WTC11 (cell line): ENCODE results near the gene TMEM243. TPM values are rescaled to one million over a fixed set of nuclear protein-coding genes. Genes with fewer than 3 reads are reported as not detected.

ENCODE experiments used
- ATAC-seq: fragments of 200-7000 bp; cut with Tn5 transposase; 2 replicates; pipeline ENCODE4 v1.10.0; 2021; ENCODE audit warnings: mild to moderate bottlenecking, moderate library complexity
- CTCF ChIA-PET: fragments of 300-600 bp; sonication (Branson Sonifier 250); formaldehyde crosslinking; loops from one replicate; lab custom pipeline; 2021; ENCODE audit warnings: antibody characterized with exemption; lab: Charles Lee
- POLR2A ChIA-PET: fragments of 350-600 bp; sonication (Branson Sonifier 250); formaldehyde crosslinking; loops from one replicate; lab custom pipeline; 2021; ENCODE audit warnings: antibody characterized with exemption; lab: Charles Lee
- DNase-seq: peaks from one replicate; pipeline ENCODE4 v3.0.0; 2021; ENCODE audit warnings: low spot score
- H3K27ac Mint-ChIP-seq: 2 replicates; pipeline ENCODE4 v1.8.0; 2021; ENCODE audit warnings: mixed read lengths
- H3K27me3 Mint-ChIP-seq: 2 replicates; pipeline ENCODE4 v1.8.0; 2021; ENCODE audit warnings: low read depth, mild to moderate bottlenecking, moderate library complexity, mixed read lengths
- H3K36me3 Mint-ChIP-seq: 2 replicates; pipeline ENCODE4 v1.8.0; 2021; ENCODE audit warnings: mixed read lengths
- H3K4me1 Mint-ChIP-seq: 2 replicates; pipeline ENCODE4 v1.8.0; 2022; ENCODE audit warnings: mixed read lengths
- H3K4me3 Mint-ChIP-seq: 2 replicates; pipeline ENCODE4 v1.8.0; 2021; ENCODE audit warnings: mild to moderate bottlenecking, moderate library complexity, mixed read lengths
- H3K9me3 Mint-ChIP-seq: 2 replicates; pipeline ENCODE4 v1.8.0; 2021; ENCODE audit warnings: mixed read lengths
- CREB1 ChIP-seq: sonication (generic); formaldehyde crosslinking; IDR thresholded peaks from 2 replicates; pipeline ENCODE4 v1.8.0; 2023; ENCODE audit warnings: mild to moderate bottlenecking, missing genetic modification reagents
- IRF2 ChIP-seq: sonication (generic); formaldehyde crosslinking; IDR thresholded peaks from 2 replicates; pipeline ENCODE4 v1.8.0; 2022; ENCODE audit warnings: low read depth, missing genetic modification reagents, borderline replicate concordance
- SMAD3 ChIP-seq: sonication (generic); formaldehyde crosslinking; IDR thresholded peaks from 2 replicates; pipeline ENCODE4 v1.8.0; 2022; ENCODE audit warnings: missing genetic modification reagents, mild to moderate bottlenecking, borderline replicate concordance
- SMAD4 ChIP-seq: sonication (generic); formaldehyde crosslinking; IDR thresholded peaks from 2 replicates; pipeline ENCODE4 v1.8.0; 2022; ENCODE audit warnings: mild to moderate bottlenecking, missing genetic modification reagents
- SOX15 ChIP-seq: fragments of 250-450 bp; sonication (Bioruptor Pico); IDR thresholded peaks from 2 replicates; pipeline ENCODE4 v1.9.0; 2021; ENCODE audit warnings: mild to moderate bottlenecking
- ZNF396 ChIP-seq: fragments of 250-450 bp; sonication (Bioruptor Pico); IDR thresholded peaks from 2 replicates; pipeline ENCODE4 v1.8.0; 2021; ENCODE audit warnings: mild to moderate bottlenecking, moderate library complexity, borderline replicate concordance
- total RNA-seq: library from RNA; stranded (reverse); gene quantifications from 3 replicates; pipeline ENCODE4 v1.2.3, GENCODE V29; 2021
- TF ChIP-seq, protein P1 (sequence below): sonication (generic); formaldehyde crosslinking; IDR thresholded peaks from 2 replicates; pipeline ENCODE4 v1.8.0; 2023; ENCODE audit warnings: mild to moderate bottlenecking, missing genetic modification reagents
- TF ChIP-seq, protein P2 (sequence below): fragments of 250-450 bp; sonication (Bioruptor Pico); IDR thresholded peaks from 2 replicates; pipeline ENCODE4 v2.1.2; 2022; ENCODE audit warnings: mild to moderate bottlenecking, moderate library complexity
- TF ChIP-seq, protein P3 (sequence below): fragments of 250-450 bp; sonication (Bioruptor Pico); IDR thresholded peaks from 2 replicates; pipeline ENCODE4 v1.8.0; 2021; ENCODE audit warnings: mild to moderate bottlenecking
- TF ChIP-seq, protein P4 (sequence below): sonication (generic); formaldehyde crosslinking; IDR thresholded peaks from 2 replicates; pipeline ENCODE4 v1.8.0; 2022; ENCODE audit warnings: mild to moderate bottlenecking, missing genetic modification reagents
- TF ChIP-seq, protein P5 (sequence below): sonication (generic); formaldehyde crosslinking; IDR thresholded peaks from 2 replicates; pipeline ENCODE4 v1.8.0; 2022; ENCODE audit warnings: missing genetic modification reagents
- TF ChIP-seq, protein P6 (sequence below): sonication (generic); formaldehyde crosslinking; IDR thresholded peaks from 2 replicates; pipeline ENCODE4 v1.8.1; 2023; ENCODE audit warnings: mild to moderate bottlenecking, moderate library complexity, missing genetic modification reagents
- TF ChIP-seq, protein P7 (sequence below): sonication (generic); formaldehyde crosslinking; IDR thresholded peaks from 2 replicates; pipeline ENCODE4 v1.8.1; 2023; ENCODE audit warnings: mild to moderate bottlenecking, missing genetic modification reagents
- TF ChIP-seq, protein P8 (sequence below): fragments of 250-450 bp; sonication (Bioruptor Pico); IDR thresholded peaks from 2 replicates; pipeline ENCODE4 v1.9.0; 2021; ENCODE audit warnings: mild to moderate bottlenecking
- TF ChIP-seq, protein P9 (sequence below): sonication (generic); formaldehyde crosslinking; IDR thresholded peaks from 2 replicates; pipeline ENCODE4 v1.8.1; 2022; ENCODE audit warnings: low read depth, mild to moderate bottlenecking, moderate library complexity, missing genetic modification reagents, borderline replicate concordance
- TF ChIP-seq, protein P10 (sequence below): sonication (generic); formaldehyde crosslinking; IDR thresholded peaks from 2 replicates; pipeline ENCODE4 v1.8.1; 2022; ENCODE audit warnings: low read depth, missing genetic modification reagents, borderline replicate concordance

Gene TMEM243
- total RNA-seq, 1 experiment from 2014 or later = 29.0 TPM

DNA sequence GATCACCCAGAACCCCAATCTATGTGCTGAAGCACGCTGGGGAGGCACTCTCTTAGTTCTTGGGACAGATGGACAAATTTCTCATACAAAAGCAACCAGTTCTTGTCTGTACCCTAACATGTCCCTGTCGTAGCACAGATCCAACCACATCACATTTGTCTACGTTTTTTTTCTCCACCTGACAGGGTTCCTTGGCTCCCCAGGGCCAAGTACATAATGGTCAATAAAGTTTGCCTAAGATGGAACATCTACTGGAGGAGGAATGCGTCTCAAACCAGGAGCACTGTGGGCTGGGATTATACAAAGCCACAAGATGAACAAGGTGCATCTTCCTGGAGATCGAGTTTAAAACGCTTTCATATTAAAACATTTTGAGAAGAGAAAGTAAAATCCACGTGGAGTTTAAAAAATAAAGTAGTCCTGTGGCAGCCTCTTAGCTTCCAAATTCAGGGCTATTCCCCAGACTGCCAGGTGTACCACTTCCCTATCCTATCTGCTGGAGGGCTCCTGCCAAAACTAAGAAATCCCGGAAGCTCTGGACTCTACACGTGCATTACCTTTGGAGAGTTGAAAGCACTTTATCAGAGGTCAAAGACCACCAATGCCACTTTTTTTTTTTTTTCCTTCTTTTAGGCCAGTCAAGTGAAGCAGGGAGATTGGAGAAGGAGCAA is 1.4 kb downstream of the TMEM243 start:
- H3K4me3 Mint-ChIP-seq = peak overlapping the region; percentile 93
- peaks cover 23% of the 10 kb centered on the region for H3K4me1 Mint-ChIP-seq
- ATAC-seq = no peak
- no peak overlapping the region for H3K27ac Mint-ChIP-seq
- no peaks in the 10 kb centered on the region for H3K9me3 Mint-ChIP-seq
- POLR2A ChIA-PET = interaction anchor here (2.6 kb wide), 1 partner anchor 66 kb away, joined by 24 read pairs; the partner anchor contains the start of gene DMTF1
- no peak for DNase-seq
- CTCF ChIA-PET = interaction anchor here (0.9 to 1.1 kb wide), 2 partner anchors 64 to 291 kb away, joined by 4 to 7 read pairs; no protein-coding TSS in a partner anchor
- H3K27me3 Mint-ChIP-seq = no peaks in the 10 kb centered on the region
- peaks cover 21% of the 10 kb centered on the region for H3K36me3 Mint-ChIP-seq
- TF ChIP-seq, protein P1, sequence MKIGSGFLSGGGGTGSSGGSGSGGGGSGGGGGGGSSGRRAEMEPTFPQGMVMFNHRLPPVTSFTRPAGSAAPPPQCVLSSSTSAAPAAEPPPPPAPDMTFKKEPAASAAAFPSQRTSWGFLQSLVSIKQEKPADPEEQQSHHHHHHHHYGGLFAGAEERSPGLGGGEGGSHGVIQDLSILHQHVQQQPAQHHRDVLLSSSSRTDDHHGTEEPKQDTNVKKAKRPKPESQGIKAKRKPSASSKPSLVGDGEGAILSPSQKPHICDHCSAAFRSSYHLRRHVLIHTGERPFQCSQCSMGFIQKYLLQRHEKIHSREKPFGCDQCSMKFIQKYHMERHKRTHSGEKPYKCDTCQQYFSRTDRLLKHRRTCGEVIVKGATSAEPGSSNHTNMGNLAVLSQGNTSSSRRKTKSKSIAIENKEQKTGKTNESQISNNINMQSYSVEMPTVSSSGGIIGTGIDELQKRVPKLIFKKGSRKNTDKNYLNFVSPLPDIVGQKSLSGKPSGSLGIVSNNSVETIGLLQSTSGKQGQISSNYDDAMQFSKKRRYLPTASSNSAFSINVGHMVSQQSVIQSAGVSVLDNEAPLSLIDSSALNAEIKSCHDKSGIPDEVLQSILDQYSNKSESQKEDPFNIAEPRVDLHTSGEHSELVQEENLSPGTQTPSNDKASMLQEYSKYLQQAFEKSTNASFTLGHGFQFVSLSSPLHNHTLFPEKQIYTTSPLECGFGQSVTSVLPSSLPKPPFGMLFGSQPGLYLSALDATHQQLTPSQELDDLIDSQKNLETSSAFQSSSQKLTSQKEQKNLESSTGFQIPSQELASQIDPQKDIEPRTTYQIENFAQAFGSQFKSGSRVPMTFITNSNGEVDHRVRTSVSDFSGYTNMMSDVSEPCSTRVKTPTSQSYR = no peak
- no peak for TF ChIP-seq ZNF396
- TF ChIP-seq, protein P2, sequence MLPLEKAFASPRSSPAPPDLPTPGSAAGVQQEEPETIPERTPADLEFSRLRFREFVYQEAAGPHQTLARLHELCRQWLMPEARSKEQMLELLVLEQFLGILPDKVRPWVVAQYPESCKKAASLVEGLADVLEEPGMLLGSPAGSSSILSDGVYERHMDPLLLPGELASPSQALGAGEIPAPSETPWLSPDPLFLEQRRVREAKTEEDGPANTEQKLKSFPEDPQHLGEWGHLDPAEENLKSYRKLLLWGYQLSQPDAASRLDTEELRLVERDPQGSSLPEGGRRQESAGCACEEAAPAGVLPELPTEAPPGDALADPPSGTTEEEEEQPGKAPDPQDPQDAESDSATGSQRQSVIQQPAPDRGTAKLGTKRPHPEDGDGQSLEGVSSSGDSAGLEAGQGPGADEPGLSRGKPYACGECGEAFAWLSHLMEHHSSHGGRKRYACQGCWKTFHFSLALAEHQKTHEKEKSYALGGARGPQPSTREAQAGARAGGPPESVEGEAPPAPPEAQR = no peak
- TF ChIP-seq SMAD4 (CRISPR knock-in tag) = no peak
- TF ChIP-seq, protein P3, sequence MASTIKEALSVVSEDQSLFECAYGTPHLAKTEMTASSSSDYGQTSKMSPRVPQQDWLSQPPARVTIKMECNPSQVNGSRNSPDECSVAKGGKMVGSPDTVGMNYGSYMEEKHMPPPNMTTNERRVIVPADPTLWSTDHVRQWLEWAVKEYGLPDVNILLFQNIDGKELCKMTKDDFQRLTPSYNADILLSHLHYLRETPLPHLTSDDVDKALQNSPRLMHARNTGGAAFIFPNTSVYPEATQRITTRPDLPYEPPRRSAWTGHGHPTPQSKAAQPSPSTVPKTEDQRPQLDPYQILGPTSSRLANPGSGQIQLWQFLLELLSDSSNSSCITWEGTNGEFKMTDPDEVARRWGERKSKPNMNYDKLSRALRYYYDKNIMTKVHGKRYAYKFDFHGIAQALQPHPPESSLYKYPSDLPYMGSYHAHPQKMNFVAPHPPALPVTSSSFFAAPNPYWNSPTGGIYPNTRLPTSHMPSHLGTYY (CRISPR knock-in tag) = no peak
- no peak for TF ChIP-seq SMAD3 (CRISPR knock-in tag)
- no peak for TF ChIP-seq SOX15 (CRISPR knock-in tag)
- TF ChIP-seq, protein P4, sequence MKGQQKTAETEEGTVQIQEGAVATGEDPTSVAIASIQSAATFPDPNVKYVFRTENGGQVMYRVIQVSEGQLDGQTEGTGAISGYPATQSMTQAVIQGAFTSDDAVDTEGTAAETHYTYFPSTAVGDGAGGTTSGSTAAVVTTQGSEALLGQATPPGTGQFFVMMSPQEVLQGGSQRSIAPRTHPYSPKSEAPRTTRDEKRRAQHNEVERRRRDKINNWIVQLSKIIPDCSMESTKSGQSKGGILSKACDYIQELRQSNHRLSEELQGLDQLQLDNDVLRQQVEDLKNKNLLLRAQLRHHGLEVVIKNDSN (CRISPR knock-in tag) = no peak
- TF ChIP-seq, protein P5, sequence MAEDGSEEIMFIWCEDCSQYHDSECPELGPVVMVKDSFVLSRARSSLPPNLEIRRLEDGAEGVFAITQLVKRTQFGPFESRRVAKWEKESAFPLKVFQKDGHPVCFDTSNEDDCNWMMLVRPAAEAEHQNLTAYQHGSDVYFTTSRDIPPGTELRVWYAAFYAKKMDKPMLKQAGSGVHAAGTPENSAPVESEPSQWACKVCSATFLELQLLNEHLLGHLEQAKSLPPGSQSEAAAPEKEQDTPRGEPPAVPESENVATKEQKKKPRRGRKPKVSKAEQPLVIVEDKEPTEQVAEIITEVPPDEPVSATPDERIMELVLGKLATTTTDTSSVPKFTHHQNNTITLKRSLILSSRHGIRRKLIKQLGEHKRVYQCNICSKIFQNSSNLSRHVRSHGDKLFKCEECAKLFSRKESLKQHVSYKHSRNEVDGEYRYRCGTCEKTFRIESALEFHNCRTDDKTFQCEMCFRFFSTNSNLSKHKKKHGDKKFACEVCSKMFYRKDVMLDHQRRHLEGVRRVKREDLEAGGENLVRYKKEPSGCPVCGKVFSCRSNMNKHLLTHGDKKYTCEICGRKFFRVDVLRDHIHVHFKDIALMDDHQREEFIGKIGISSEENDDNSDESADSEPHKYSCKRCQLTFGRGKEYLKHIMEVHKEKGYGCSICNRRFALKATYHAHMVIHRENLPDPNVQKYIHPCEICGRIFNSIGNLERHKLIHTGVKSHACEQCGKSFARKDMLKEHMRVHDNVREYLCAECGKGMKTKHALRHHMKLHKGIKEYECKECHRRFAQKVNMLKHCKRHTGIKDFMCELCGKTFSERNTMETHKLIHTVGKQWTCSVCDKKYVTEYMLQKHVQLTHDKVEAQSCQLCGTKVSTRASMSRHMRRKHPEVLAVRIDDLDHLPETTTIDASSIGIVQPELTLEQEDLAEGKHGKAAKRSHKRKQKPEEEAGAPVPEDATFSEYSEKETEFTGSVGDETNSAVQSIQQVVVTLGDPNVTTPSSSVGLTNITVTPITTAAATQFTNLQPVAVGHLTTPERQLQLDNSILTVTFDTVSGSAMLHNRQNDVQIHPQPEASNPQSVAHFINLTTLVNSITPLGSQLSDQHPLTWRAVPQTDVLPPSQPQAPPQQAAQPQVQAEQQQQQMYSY (CRISPR knock-in tag) = no peak
- TF ChIP-seq, protein P6, sequence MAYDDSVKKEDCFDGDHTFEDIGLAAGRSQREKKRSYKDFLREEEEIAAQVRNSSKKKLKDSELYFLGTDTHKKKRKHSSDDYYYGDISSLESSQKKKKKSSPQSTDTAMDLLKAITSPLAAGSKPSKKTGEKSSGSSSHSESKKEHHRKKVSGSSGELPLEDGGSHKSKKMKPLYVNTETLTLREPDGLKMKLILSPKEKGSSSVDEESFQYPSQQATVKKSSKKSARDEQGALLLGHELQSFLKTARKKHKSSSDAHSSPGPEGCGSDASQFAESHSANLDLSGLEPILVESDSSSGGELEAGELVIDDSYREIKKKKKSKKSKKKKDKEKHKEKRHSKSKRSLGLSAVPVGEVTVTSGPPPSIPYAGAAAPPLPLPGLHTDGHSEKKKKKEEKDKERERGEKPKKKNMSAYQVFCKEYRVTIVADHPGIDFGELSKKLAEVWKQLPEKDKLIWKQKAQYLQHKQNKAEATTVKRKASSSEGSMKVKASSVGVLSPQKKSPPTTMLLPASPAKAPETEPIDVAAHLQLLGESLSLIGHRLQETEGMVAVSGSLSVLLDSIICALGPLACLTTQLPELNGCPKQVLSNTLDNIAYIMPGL (CRISPR knock-in tag) = no peak
- TF ChIP-seq CREB1 (CRISPR knock-in tag) = no peak
- TF ChIP-seq, protein P7, sequence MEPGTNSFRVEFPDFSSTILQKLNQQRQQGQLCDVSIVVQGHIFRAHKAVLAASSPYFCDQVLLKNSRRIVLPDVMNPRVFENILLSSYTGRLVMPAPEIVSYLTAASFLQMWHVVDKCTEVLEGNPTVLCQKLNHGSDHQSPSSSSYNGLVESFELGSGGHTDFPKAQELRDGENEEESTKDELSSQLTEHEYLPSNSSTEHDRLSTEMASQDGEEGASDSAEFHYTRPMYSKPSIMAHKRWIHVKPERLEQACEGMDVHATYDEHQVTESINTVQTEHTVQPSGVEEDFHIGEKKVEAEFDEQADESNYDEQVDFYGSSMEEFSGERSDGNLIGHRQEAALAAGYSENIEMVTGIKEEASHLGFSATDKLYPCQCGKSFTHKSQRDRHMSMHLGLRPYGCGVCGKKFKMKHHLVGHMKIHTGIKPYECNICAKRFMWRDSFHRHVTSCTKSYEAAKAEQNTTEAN (CRISPR knock-in tag) = no peak
- TF ChIP-seq, protein P8, sequence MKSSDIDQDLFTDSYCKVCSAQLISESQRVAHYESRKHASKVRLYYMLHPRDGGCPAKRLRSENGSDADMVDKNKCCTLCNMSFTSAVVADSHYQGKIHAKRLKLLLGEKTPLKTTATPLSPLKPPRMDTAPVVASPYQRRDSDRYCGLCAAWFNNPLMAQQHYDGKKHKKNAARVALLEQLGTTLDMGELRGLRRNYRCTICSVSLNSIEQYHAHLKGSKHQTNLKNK = no peak
- TF ChIP-seq, protein P9, sequence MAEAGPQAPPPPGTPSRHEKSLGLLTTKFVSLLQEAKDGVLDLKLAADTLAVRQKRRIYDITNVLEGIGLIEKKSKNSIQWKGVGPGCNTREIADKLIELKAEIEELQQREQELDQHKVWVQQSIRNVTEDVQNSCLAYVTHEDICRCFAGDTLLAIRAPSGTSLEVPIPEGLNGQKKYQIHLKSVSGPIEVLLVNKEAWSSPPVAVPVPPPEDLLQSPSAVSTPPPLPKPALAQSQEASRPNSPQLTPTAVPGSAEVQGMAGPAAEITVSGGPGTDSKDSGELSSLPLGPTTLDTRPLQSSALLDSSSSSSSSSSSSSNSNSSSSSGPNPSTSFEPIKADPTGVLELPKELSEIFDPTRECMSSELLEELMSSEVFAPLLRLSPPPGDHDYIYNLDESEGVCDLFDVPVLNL (CRISPR knock-in tag) = no peak
- TF ChIP-seq IRF2 (CRISPR knock-in tag) = no peak
- TF ChIP-seq, protein P10, sequence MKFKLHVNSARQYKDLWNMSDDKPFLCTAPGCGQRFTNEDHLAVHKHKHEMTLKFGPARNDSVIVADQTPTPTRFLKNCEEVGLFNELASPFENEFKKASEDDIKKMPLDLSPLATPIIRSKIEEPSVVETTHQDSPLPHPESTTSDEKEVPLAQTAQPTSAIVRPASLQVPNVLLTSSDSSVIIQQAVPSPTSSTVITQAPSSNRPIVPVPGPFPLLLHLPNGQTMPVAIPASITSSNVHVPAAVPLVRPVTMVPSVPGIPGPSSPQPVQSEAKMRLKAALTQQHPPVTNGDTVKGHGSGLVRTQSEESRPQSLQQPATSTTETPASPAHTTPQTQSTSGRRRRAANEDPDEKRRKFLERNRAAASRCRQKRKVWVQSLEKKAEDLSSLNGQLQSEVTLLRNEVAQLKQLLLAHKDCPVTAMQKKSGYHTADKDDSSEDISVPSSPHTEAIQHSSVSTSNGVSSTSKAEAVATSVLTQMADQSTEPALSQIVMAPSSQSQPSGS (CRISPR knock-in tag) = no peak
